ENCODE data around the gene ZNF892. TPM values are rescaled to one million over a fixed set of nuclear protein-coding genes. Genes with fewer than 3 reads are reported as not detected.

Gene ZNF892
- total RNA-seq (1 to 10 TPM; 1.7 to 6.4 (median 4.3) TPM), polyA plus RNA-seq (1 to 10 TPM in 1 of 2 donors, under 1 TPM in 1; 0.69 to 1.2 TPM), total RNA-seq (8.1 reads per million, percentile 32 among the genes with 10 or more reads in this experiment)

- intact Hi-C loops (cut with micrococcal nuclease): loop anchor here (1.0 to 5.0 kb wide), 11 partner anchors 14 to 333 kb away; partner anchors contain the start of genes ZNF2 (in 2 of the 2), ZNF514 (in 2 of the 2), FAHD2A (in 1 of the 2) and MRPS5 (in 1 of the 2)
- H3K4me3 ChIP-seq (ENCODE audit: low read length): peak within 1 kb of the TSS; percentile 89
- peaks cover 0 to 12% (median 0%) of the 10 kb centered on the region in 3 experiments for H3K9me3 ChIP-seq (ENCODE audit: control insufficient read depth in 2 of 3, low read length in 3 of 3)
- peak; percentile 50 to 83 (median 63) for DNase-seq
- no peaks in the 10 kb centered on the region for H3K27me3 Mint-ChIP-seq
- no peaks in the 10 kb centered on the region for H3K27me3 ChIP-seq (ENCODE audit: control insufficient read depth in 2 of 2, insufficient read depth in 2 of 2, low read length in 2 of 2)
- CTCF ChIA-PET: no interaction called here
- H3K4me3 Mint-ChIP-seq: peak within 1 kb of the TSS; percentile 92 to 96 (median 94)
- peaks cover 4 to 35% (median 27%) of the 10 kb centered on the region in 11 donors for H3K9me3 Mint-ChIP-seq
- peak within 1 kb of the TSS; percentile 75 to 89 (median 81) for H3K27ac Mint-ChIP-seq
- H3K4me1 ChIP-seq (ENCODE audit: control insufficient read depth in 2 of 2, insufficient read depth in 2 of 2, low read length in 2 of 2): peaks cover 7 to 9% of the 10 kb centered on the region in 2 donors
- H3K36me3 ChIP-seq (ENCODE audit: control insufficient read depth in 2 of 3, insufficient read depth in 3 of 3, low read length in 3 of 3): peaks cover 0 to 23% (median 3%) of the 10 kb centered on the region in 3 experiments
- peak within 1 kb of the TSS; percentile 85 for H3K27ac ChIP-seq (ENCODE audit: low read depth, low read length)
- peaks cover 17 to 37% (median 27%) of the 10 kb centered on the region in 7 donors for H3K4me1 Mint-ChIP-seq
- POLR2A ChIA-PET: interaction anchor here (0.6 to 1.5 kb wide), 3 partner anchors 41 to 131 kb away, joined by 3 to 4 read pairs (median 3); partner anchors contain the start of gene ZNF2
- H3K36me3 Mint-ChIP-seq: peaks cover 28 to 44% (median 41%) of the 10 kb centered on the region in 5 donors
- peak; percentile 95 for ATAC-seq
Measured at GRCh38 chr2:95207111-95207961, at the start of gene ZNF892. Gene ZNF892 (plus strand): TSS chr2:95207521. CDS start chr2:95207816, 295 bp downstream.

GRCh38 chr2:95158441-95158840 is 48.9 kb upstream of the ZNF892 start:
- Mint-ChIP-seq H3K36me3 (peaks cover 27 to 43% (median 36%) of the 10 kb centered on the region in 5 donors), H3K27ac (peak overlapping the region; percentile 18 to 81 (median 62)), H3K4me1 (peaks cover 2 to 21% (median 18%) of the 10 kb centered on the region in 7 donors), H3K4me3 (peak overlapping the region; percentile 71 to 89 (median 85)), H3K9me3 (peaks cover 9 to 41% (median 15%) of the 10 kb centered on the region in 11 donors), H3K27me3 (no peaks in the 10 kb centered on the region)
- Histone ChIP-seq H3K4me3 (ENCODE audit: low read length) (peak overlapping the region; percentile 83), H3K9me3 (ENCODE audit: control insufficient read depth in 2 of 3, low read length in 3 of 3) (peaks cover 0 to 10% (median 0%) of the 10 kb centered on the region in 3 experiments), H3K27ac (ENCODE audit: low read depth, low read length) (peak overlapping the region; percentile 75), H3K36me3 (ENCODE audit: control insufficient read depth in 2 of 3, insufficient read depth in 3 of 3, low read length in 3 of 3) (peaks cover 0 to 31% (median 0%) of the 10 kb centered on the region in 3 experiments), H3K27me3 (ENCODE audit: control insufficient read depth in 2 of 2, insufficient read depth in 2 of 2, low read length in 2 of 2) (no peaks in the 10 kb centered on the region), H3K4me1 (ENCODE audit: control insufficient read depth in 2 of 2, insufficient read depth in 2 of 2, low read length in 2 of 2) (peaks cover 0 to 12% of the 10 kb centered on the region in 2 donors)
- CTCF ChIA-PET: interaction anchor here (2.1 to 2.3 kb wide), 2 partner anchors 36 to 136 kb away, joined by 6 to 10 read pairs; partner anchors contain the start of gene MRPS5
- DNase-seq (no peak), ATAC-seq (no peak)
- POLR2A ChIA-PET: interaction anchor here (1.2 to 3.3 kb wide), 6 partner anchors 11 to 136 kb away, joined by 3 to 29 read pairs (median 4); partner anchors contain the start of gene MRPS5
- intact Hi-C loops (cut with micrococcal nuclease): loop anchor here in 1 of 2 donors (5.0 kb wide), 1 partner anchor 71 kb away; no protein-coding TSS in a partner anchor

GRCh38 chr2:95158891-95159619 is 48.3 kb upstream of the ZNF892 start:
- ChIA-PET POLR2A (interaction anchor here (0.6 to 3.3 kb wide), 11 partner anchors 10 to 136 kb away, joined by 3 to 29 read pairs (median 4); partner anchors contain the start of gene MRPS5), CTCF (interaction anchor here (0.8 to 2.3 kb wide), 4 partner anchors 37 to 136 kb away, joined by 3 to 10 read pairs (median 4); partner anchors contain the start of gene MRPS5)
- peaks cover 6 to 35% (median 13%) of the 10 kb centered on the region in 11 donors for H3K9me3 Mint-ChIP-seq
- H3K4me1 ChIP-seq (ENCODE audit: control insufficient read depth in 2 of 2, insufficient read depth in 2 of 2, low read length in 2 of 2): peaks cover 0 to 12% of the 10 kb centered on the region in 2 donors
- H3K27me3 ChIP-seq (ENCODE audit: control insufficient read depth in 2 of 2, insufficient read depth in 2 of 2, low read length in 2 of 2): no peaks in the 10 kb centered on the region
- intact Hi-C loops (cut with micrococcal nuclease): loop anchor here (1.0 to 5.0 kb wide), 3 partner anchors 37 to 72 kb away; partner anchors contain the start of gene ZNF892 (in 2 of the 2)
- DNase-seq (peak in 4 of 9 donors; percentile 17 to 40 (median 27)), ATAC-seq (peak; percentile 65)
- H3K27ac ChIP-seq (ENCODE audit: low read depth, low read length): peak overlapping the region; percentile 75
- H3K36me3 ChIP-seq (ENCODE audit: control insufficient read depth in 2 of 3, insufficient read depth in 3 of 3, low read length in 3 of 3): peaks cover 0 to 26% (median 0%) of the 10 kb centered on the region in 3 experiments
- peak overlapping the region in 7 of 9 donors; percentile 45 to 81 (median 62) for H3K27ac Mint-ChIP-seq
- H3K4me1 Mint-ChIP-seq: peaks cover 4 to 26% (median 22%) of the 10 kb centered on the region in 7 donors
- H3K9me3 ChIP-seq (ENCODE audit: control insufficient read depth in 2 of 3, low read length in 3 of 3): peaks cover 0 to 3% (median 0%) of the 10 kb centered on the region in 3 experiments
- peak overlapping the region; percentile 72 to 89 (median 85) for H3K4me3 Mint-ChIP-seq
- H3K36me3 Mint-ChIP-seq: peaks cover 23 to 37% (median 30%) of the 10 kb centered on the region in 5 donors
- H3K27me3 Mint-ChIP-seq: no peaks in the 10 kb centered on the region
- H3K4me3 ChIP-seq (ENCODE audit: low read length): peak overlapping the region; percentile 83

GRCh38 chr2:95159690-95160449 is 47.5 kb upstream of the ZNF892 start, which contains the start of gene ZNF514:
Gene ZNF514 (minus strand): TSS chr2:95159848. CDS start chr2:95153253, 6,595 bp downstream.
- intact Hi-C loops (cut with micrococcal nuclease): loop anchor here (1.0 to 5.0 kb wide), 3 partner anchors 38 to 73 kb away; partner anchors contain the start of gene ZNF892 (in 2 of the 2)

GRCh38 chr2:95165030-95165370 is 42.3 kb upstream of the ZNF892 start:
- Histone ChIP-seq H3K27ac (ENCODE audit: low read depth, low read length) (peak overlapping the region; percentile 82), H3K27me3 (ENCODE audit: control insufficient read depth in 2 of 2, insufficient read depth in 2 of 2, low read length in 2 of 2) (no peaks in the 10 kb centered on the region), H3K4me1 (ENCODE audit: control insufficient read depth in 2 of 2, insufficient read depth in 2 of 2, low read length in 2 of 2) (peaks cover 4 to 16% of the 10 kb centered on the region in 2 donors), H3K4me3 (ENCODE audit: low read length) (peak overlapping the region; percentile 91), H3K9me3 (ENCODE audit: control insufficient read depth in 2 of 3, low read length in 3 of 3) (no peaks in the 10 kb centered on the region), H3K36me3 (ENCODE audit: control insufficient read depth in 2 of 3, insufficient read depth in 3 of 3, low read length in 3 of 3) (peaks cover 0 to 7% (median 0%) of the 10 kb centered on the region in 3 experiments)
- intact Hi-C loops (cut with micrococcal nuclease): loop anchor here (1.0 kb wide), 8 partner anchors 42 to 237 kb away; partner anchors contain the start of genes FAHD2A (in 2 of the 2) and ZNF892 (in 2 of the 2)
- ATAC-seq: peak; percentile 13
- peaks cover 0 to 7% (median 1%) of the 10 kb centered on the region in 11 donors for H3K9me3 Mint-ChIP-seq
- H3K4me3 Mint-ChIP-seq: peak overlapping the region; percentile 97 to 100 (median 99)
- peak overlapping the region; percentile 91 to 99 (median 96) for H3K27ac Mint-ChIP-seq
- DNase-seq: no peak
- CTCF ChIA-PET: interaction anchor here (0.6 to 2.1 kb wide), 5 partner anchors 43 to 238 kb away, joined by 3 to 12 read pairs (median 6); partner anchors contain the start of genes FAHD2A and MRPS5
- H3K36me3 Mint-ChIP-seq: peaks cover 4 to 14% (median 8%) of the 10 kb centered on the region in 5 donors
- peaks cover 23 to 52% (median 46%) of the 10 kb centered on the region in 7 donors for H3K4me1 Mint-ChIP-seq
- H3K27me3 Mint-ChIP-seq: no peaks in the 10 kb centered on the region
- POLR2A ChIA-PET: interaction anchor here (0.8 to 4.4 kb wide), 5 partner anchors 43 to 141 kb away, joined by 5 to 29 read pairs (median 9); partner anchors contain the start of genes MAL and MRPS5

More at GRCh38 chr2:95159690-95160449, 47.5 kb upstream of the ZNF892 start, which contains the start of gene ZNF514:
- Histone ChIP-seq H3K4me1 (ENCODE audit: control insufficient read depth in 2 of 2, insufficient read depth in 2 of 2, low read length in 2 of 2) (peaks cover 0 to 13% of the 10 kb centered on the region in 2 donors), H3K4me3 (ENCODE audit: low read length) (peak within 1 kb of the TSS; percentile 83), H3K36me3 (ENCODE audit: control insufficient read depth in 2 of 3, insufficient read depth in 3 of 3, low read length in 3 of 3) (peaks cover 0 to 20% (median 0%) of the 10 kb centered on the region in 3 experiments), H3K9me3 (ENCODE audit: control insufficient read depth in 2 of 3, low read length in 3 of 3) (no peaks in the 10 kb centered on the region), H3K27me3 (ENCODE audit: control insufficient read depth in 2 of 2, insufficient read depth in 2 of 2, low read length in 2 of 2) (no peaks in the 10 kb centered on the region), H3K27ac (ENCODE audit: low read depth, low read length) (peak within 1 kb of the TSS; percentile 75)
- DNase-seq (peak; percentile 69 to 85 (median 72)), ATAC-seq (peak; percentile 95)
- H3K4me3 Mint-ChIP-seq: peak within 1 kb of the TSS; percentile 86 to 94 (median 90)
- H3K4me1 Mint-ChIP-seq: peaks cover 12 to 34% (median 30%) of the 10 kb centered on the region in 7 donors
- POLR2A ChIA-PET: interaction anchor here (0.6 to 3.3 kb wide), 10 partner anchors 10 to 137 kb away, joined by 3 to 29 read pairs (median 4); partner anchors contain the start of gene MRPS5
- CTCF ChIA-PET: interaction anchor here (0.8 to 2.1 kb wide), 3 partner anchors 38 to 136 kb away, joined by 3 to 10 read pairs (median 3); partner anchors contain the start of gene MRPS5
- H3K9me3 Mint-ChIP-seq: peaks cover 5 to 27% (median 10%) of the 10 kb centered on the region in 11 donors
- peak within 1 kb of the TSS; percentile 82 to 94 (median 87) for H3K27ac Mint-ChIP-seq
- H3K27me3 Mint-ChIP-seq: no peaks in the 10 kb centered on the region
- H3K36me3 Mint-ChIP-seq: peaks cover 15 to 30% (median 22%) of the 10 kb centered on the region in 5 donors

All from naive thymus-derived CD4-positive, alpha-beta T cell (primary cell).